HepG2 (cell line): Measurements from ENCODE around the gene RBM25. TPM values are rescaled to one million over a fixed set of nuclear protein-coding genes. Genes with fewer than 3 reads are reported as not detected.

Experiments
- ATAC-seq: fragments of 200-7000 bp; cut with Tn5 transposase; 3 replicates; pipeline ENCODE4 v1.9.1; 2020; ENCODE audit warnings: mild to moderate bottlenecking, moderate library complexity
- BruUV-seq: library from RNA; stranded (reverse); fragments of 400-500 nt; replicated peaks from 2 replicates; lab custom pipeline; 2021; lab: Mats Ljungman, UMichigan
- CTCF ChIA-PET: fragments of 300-600 bp; formaldehyde crosslinking; extraction: SDS; loops from one replicate; lab custom pipeline; 2021; ENCODE audit warnings: low total read pairs, inconsistent platforms, low intra/inter-chr PET ratio; lab: Yijun Ruan, JAX
- POLR2A ChIA-PET: fragments of 350-600 bp; sonication (Branson Sonifier 250); formaldehyde crosslinking; loops from one replicate; lab custom pipeline; 2020; ENCODE audit warnings: antibody characterized with exemption, inconsistent platforms; lab: Yijun Ruan, JAX
- DNase-seq: peaks from one replicate; pipeline ENCODE4 v3.0.0-alpha.2; 2015; ENCODE audit warnings: low spot score
- FAIRE-seq: peaks from 3 replicates; lab custom pipeline; 2011; peaks lifted over from hg19 to GRCh38; lab: Jason Lieb, UNC
- H2AFZ ChIP-seq: one replicate; pipeline ENCODE4 v1.6.1; 2011; ENCODE audit warnings: low read length, inconsistent platforms
- H3K27ac ChIP-seq: fragments of 300-600 bp; 3 replicates; pipeline ENCODE4 v1.8.0; 2011; ENCODE audit warnings: mixed run types, mild to moderate bottlenecking, mixed read lengths, low read length, inconsistent platforms; ENCODE audit not compliant: insufficient read depth; ENCODE audit errors: extremely low read length
- H3K27me3 ChIP-seq, 2 experiments: fragments of 200-600 bp in 1 of 2; 2 replicates in 1 of 2; 3 replicates in 1 of 2; pipeline versions ENCODE4 v1.6.0 to v1.8.0; 2011; ENCODE audit warnings: low read length in 2 of 2, mild to moderate bottlenecking in 2 of 2, moderate library complexity in 2 of 2, inconsistent platforms in 1 of 2; ENCODE audit not compliant: insufficient read depth in 2 of 2, control insufficient read depth in 1 of 2
- H3K36me3 ChIP-seq, 2 experiments: fragments of 200-600 bp in 1 of 2; replicated peaks in 1 of 2; 2 replicates in 1 of 2; 3 replicates in 1 of 2; pipeline versions ENCODE4 v1.5.1 to v1.8.0; 2011; ENCODE audit warnings: low read length in 2 of 2, inconsistent platforms in 1 of 2; ENCODE audit not compliant: insufficient read depth in 2 of 2, control insufficient read depth in 1 of 2
- H3K4me1 ChIP-seq: 2 replicates; pipeline ENCODE4 v1.5.1; 2012; ENCODE audit warnings: low read length, inconsistent platforms; ENCODE audit not compliant: insufficient read depth
- H3K4me2 ChIP-seq: 2 replicates; pipeline ENCODE4 v1.6.0; 2011; ENCODE audit warnings: low read depth, low read length, inconsistent platforms
- H3K4me3 ChIP-seq, 3 experiments: fragments of 200-600 bp in 1 of 3; sonication (generic), shearing (Covaris generic) in 1 of 3; replicated peaks in 1 of 3; 2 replicates each; pipeline ENCODE4 v1.5.1; 2011 to 2016; ENCODE audit warnings: low read length in 3 of 3, inconsistent platforms in 2 of 3, low read depth in 2 of 3, mild to moderate bottlenecking in 2 of 3, control low read depth in 1 of 3, mixed read lengths in 1 of 3; ENCODE audit not compliant: insufficient read depth in 1 of 3
- H3K79me2 ChIP-seq: one replicate; pipeline ENCODE4 v1.6.1; 2011; ENCODE audit warnings: low read length, inconsistent platforms; ENCODE audit not compliant: insufficient read depth
- H3K9ac ChIP-seq: 2 replicates; pipeline ENCODE4 v1.6.0; 2011; ENCODE audit warnings: mild to moderate bottlenecking, low read depth, low read length, inconsistent platforms; ENCODE audit not compliant: insufficient read depth
- H3K9me3 ChIP-seq: 2 replicates; pipeline ENCODE4 v1.5.1; 2012; ENCODE audit warnings: mild to moderate bottlenecking, low read length
- H4K20me1 ChIP-seq: 2 replicates; pipeline ENCODE4 v1.6.0; 2011; ENCODE audit warnings: inconsistent platforms, mild to moderate bottlenecking, low read length, moderate library complexity; ENCODE audit not compliant: insufficient read depth
- ARID5B ChIP-seq: IDR thresholded peaks from 2 replicates; pipeline ENCODE4 v1.4.0; 2020; ENCODE audit warnings: mild to moderate bottlenecking, missing genetic modification reagents
- ETV6 ChIP-seq: sonication (generic); formaldehyde crosslinking; conservative IDR thresholded peaks from 2 replicates; pipeline ENCODE4 v1.4.0; 2020; ENCODE audit warnings: missing genetic modification reagents
- PHB2 ChIP-seq: fragments of 450-650 bp; IDR thresholded peaks from 2 replicates; pipeline ENCODE4 v1.6.1; 2018; ENCODE audit not compliant: partially characterized antibody
- SNRNP70 ChIP-seq: fragments of 200-400 bp; formaldehyde crosslinking; IDR thresholded peaks from 2 replicates; pipeline ENCODE4 v1.6.1; 2017; ENCODE audit warnings: mild to moderate bottlenecking, low read depth, low read length, moderate library complexity
- ZNF256 ChIP-seq: sonication (generic); formaldehyde crosslinking; conservative IDR thresholded peaks from 2 replicates; pipeline ENCODE4 v1.4.0; 2020; ENCODE audit warnings: missing genetic modification reagents
- ZNF280D ChIP-seq: sonication (generic); formaldehyde crosslinking; IDR thresholded peaks from 2 replicates; pipeline ENCODE4 v1.5.1; 2020; ENCODE audit warnings: mild to moderate bottlenecking, missing genetic modification reagents
- ZNF510 ChIP-seq: sonication (generic); formaldehyde crosslinking; IDR thresholded peaks from 2 replicates; pipeline ENCODE4 v1.4.0; 2020; ENCODE audit warnings: low read depth, mild to moderate bottlenecking, missing genetic modification reagents
- ZNF710 ChIP-seq: sonication (generic); formaldehyde crosslinking; IDR thresholded peaks from 2 replicates; pipeline ENCODE4 v1.5.0; 2020; ENCODE audit warnings: mild to moderate bottlenecking, missing genetic modification reagents, borderline replicate concordance
- ZSCAN29 ChIP-seq: sonication (generic); formaldehyde crosslinking; conservative IDR thresholded peaks from 2 replicates; pipeline ENCODE4 v1.4.0; 2020; ENCODE audit warnings: mild to moderate bottlenecking, missing genetic modification reagents
- WGBS: methylation state at CpG from one replicate; pipeline ENCODE4 v1.1.6; 2017; ENCODE audit warnings: low lambda C conversion rate; 5-methylcytosine and 5-hydroxymethylcytosine counted together
- in situ Hi-C: cut with HindIII; loops from 2 replicates; pipeline ENCODE4 v1.10.0; 2017; ENCODE audit warnings: low pct_unique_long_range_greater_than_20kb; ENCODE audit not compliant: extremely low pct_ligation_motif_present
- intact Hi-C: fragments of 100-400 bp; cut with micrococcal nuclease; formaldehyde crosslinking; loops from one replicate; pipeline ENCODE4 v1.10.0; 2022; ENCODE audit not compliant: unreplicated experiment
- polyA plus RNA-seq, 8 experiments: library from polyadenylated mRNA; depleted of rRNA in 3 of 8; stranded (reverse) in 7 of 8; unstranded in 1 of 8; fragments of >200 nt; fragmentation: Illumina TruSeq in 4 of 8; extraction: Trizol in 4 of 8; gene quantifications; 2 replicates each; pipeline versions ENCODE4 v1.2.1 to v1.2.3, GENCODE V29; 2011 to 2016; ENCODE audit warnings: low read depth in 4 of 8, missing spikeins in 1 of 8, mixed read lengths in 1 of 8; ENCODE audit not compliant: insufficient read depth in 1 of 8
- total RNA-seq, 5 experiments: library from RNA; depleted of rRNA; stranded (reverse); fragments of >200 nt; fragmentation: Illumina TruSeq; extraction: Trizol; gene quantifications; 2 replicates each; pipeline ENCODE4 v1.2.3, GENCODE V29; 2016; ENCODE audit warnings: low read depth in 1 of 5

Gene RBM25
- total and polyA plus RNA-seq, 2 of the 13 experiments (the other 11 are each of a cell fraction or from before 2014, with no cell fraction given) = 34.1 to 65.9 TPM

DNA sequence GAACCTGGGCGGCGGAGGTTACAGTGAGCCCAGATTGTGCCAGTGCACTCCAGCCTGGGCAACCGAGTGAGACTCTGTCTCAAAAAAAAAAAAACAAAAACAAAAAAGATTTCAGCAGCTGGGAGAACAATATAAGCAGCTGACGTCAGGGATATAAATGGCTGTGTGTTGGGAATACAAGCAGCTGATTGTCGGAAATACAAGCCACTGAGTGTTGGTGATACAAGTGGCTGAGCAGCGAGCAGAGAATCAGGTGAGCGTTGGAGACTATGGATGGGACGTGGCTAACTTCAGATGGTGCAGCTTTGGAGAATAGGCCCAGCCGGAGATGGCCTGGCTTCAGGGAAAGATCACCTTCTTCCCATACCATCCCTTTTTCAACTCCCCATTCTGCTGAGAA, 109.9 kb downstream of the RBM25 start:
- no peak overlapping the region for H3K9ac ChIP-seq
- H3K79me2 ChIP-seq = no peaks in the 10 kb centered on the region
- H4K20me1 ChIP-seq = no peaks in the 10 kb centered on the region
- intact Hi-C loops (no loop called here), in situ Hi-C loops (loop anchor here (10.0 kb wide), 1 partner anchor 297 kb away; no protein-coding TSS in a partner anchor)
- FAIRE-seq (no peak), DNase-seq (no peak), ATAC-seq (no peak)
- WGBS = 99% methylated on average over 9 of the region's 9 CpGs
- POLR2A ChIA-PET = no interaction called here
- no peak for TF ChIP-seq PHB2
- TF ChIP-seq ZNF256 (CRISPR knock-in tag) = no peak
- no peak for TF ChIP-seq ZNF710 (CRISPR knock-in tag)
- no peak for TF ChIP-seq ZNF280D
- TF ChIP-seq ARID5B (CRISPR knock-in tag) = no peak
- no peak for TF ChIP-seq ZSCAN29
- TF ChIP-seq ZNF510 (CRISPR knock-in tag) = no peak
- TF ChIP-seq SNRNP70 = no peak
- no peak for TF ChIP-seq ETV6 (CRISPR knock-in tag)
- CTCF ChIA-PET = no interaction called here
- BruUV-seq = no TSS peak
- H3K4me1 ChIP-seq = no peaks in the 10 kb centered on the region
- H3K4me2 ChIP-seq = no peak overlapping the region
- H3K9me3 ChIP-seq = no peaks in the 10 kb centered on the region
- peaks cover 9 to 36% of the 10 kb centered on the region in 2 experiments; a peak in 4 of 5 replicates for H3K36me3 ChIP-seq
- H3K4me3 ChIP-seq = no peak overlapping the region
- no peaks in the 10 kb centered on the region for H3K27me3 ChIP-seq
- no peak overlapping the region for H3K27ac ChIP-seq
- no peak overlapping the region for H2AFZ ChIP-seq
